Caco-2 (cell line): ENCODE results near the gene IL12RB2. TPM values are rescaled to one million over a fixed set of nuclear protein-coding genes. Genes with fewer than 3 reads are reported as not detected.

Source experiments
- BruUV-seq: library from RNA; stranded (reverse); fragments of 400-500 nt; replicated peaks from 2 replicates; lab custom pipeline; 2021; lab: Mats Ljungman, UMichigan
- CTCF ChIA-PET: fragments of 300-600 bp; sonication (Branson Sonifier 250); formaldehyde crosslinking; loops from one replicate; lab custom pipeline; 2022; ENCODE audit warnings: antibody characterized with exemption; lab: Charles Lee
- POLR2A ChIA-PET: fragments of 300-600 bp; sonication (Branson Sonifier 250); formaldehyde crosslinking; loops from one replicate; lab custom pipeline; 2022; ENCODE audit warnings: antibody characterized with exemption; lab: Charles Lee
- DNase-seq, 2 experiments: peaks; one replicate each; pipeline versions ENCODE4 v3.0.0 to v3.0.0-alpha.2; 2020 to 2022
- H3K27me3 ChIP-seq: replicated peaks from 2 replicates; pipeline ENCODE4 v1.6.0; 2011; ENCODE audit warnings: low read length; ENCODE audit not compliant: control insufficient read depth, insufficient read depth
- H3K36me3 ChIP-seq: 2 replicates; pipeline ENCODE4 v1.5.1; 2011; ENCODE audit warnings: low read length; ENCODE audit not compliant: control insufficient read depth, insufficient read depth
- H3K4me1 ChIP-seq: fragments of 250-450 bp; sonication (Bioruptor Pico); 2 replicates; pipeline ENCODE4 v1.5.1; 2020; ENCODE audit warnings: mild to moderate bottlenecking
- H3K4me3 ChIP-seq: 2 replicates; pipeline ENCODE4 v1.5.1; 2011; ENCODE audit warnings: low read depth, mild to moderate bottlenecking, control low read depth, low read length
- H3K9me3 ChIP-seq: fragments of 250-450 bp; sonication (Bioruptor Pico); 2 replicates; pipeline ENCODE4 v1.5.1; 2020; ENCODE audit warnings: mild to moderate bottlenecking, moderate library complexity
- H3K27ac Mint-ChIP-seq: one replicate; pipeline ENCODE4 v1.8.0; 2022; ENCODE audit warnings: mixed read lengths; ENCODE audit not compliant: unreplicated experiment
- H3K27me3 Mint-ChIP-seq: one replicate; pipeline ENCODE4 v1.8.0; 2022; ENCODE audit warnings: mixed read lengths; ENCODE audit not compliant: insufficient read depth, unreplicated experiment
- H3K36me3 Mint-ChIP-seq: one replicate; pipeline ENCODE4 v1.8.0; 2022; ENCODE audit warnings: mild to moderate bottlenecking, mixed read lengths; ENCODE audit not compliant: insufficient read depth, unreplicated experiment
- H3K4me1 Mint-ChIP-seq: one replicate; pipeline ENCODE4 v1.8.0; 2022; ENCODE audit warnings: low read depth, mixed read lengths; ENCODE audit not compliant: unreplicated experiment
- H3K4me3 Mint-ChIP-seq: one replicate; pipeline ENCODE4 v1.8.0; 2022; ENCODE audit warnings: mild to moderate bottlenecking, moderate library complexity, mixed read lengths; ENCODE audit not compliant: unreplicated experiment
- H3K9me3 Mint-ChIP-seq: one replicate; pipeline ENCODE4 v1.8.0; 2022; ENCODE audit warnings: mixed read lengths; ENCODE audit not compliant: unreplicated experiment
- CTCF ChIP-seq, 2 experiments: fragments of 200-600 bp in 1 of 2; IDR thresholded peaks; 1 replicate in 1 of 2; 2 replicates in 1 of 2; pipeline versions ENCODE4 v1.5.1 to v1.8.0; 2011 to 2022; ENCODE audit warnings: antibody characterized with exemption in 1 of 2, control low read depth in 1 of 2, inconsistent platforms in 1 of 2, low read depth in 1 of 2, low read length in 1 of 2, mild to moderate bottlenecking in 1 of 2, moderate library complexity in 1 of 2; ENCODE audit not compliant: insufficient read depth in 1 of 2, severe bottlenecking in 1 of 2, unreplicated experiment in 1 of 2
- intact Hi-C: fragments of 100-400 bp; cut with micrococcal nuclease; formaldehyde crosslinking; loops from one replicate; pipeline ENCODE4 v1.10.0; 2022; ENCODE audit not compliant: unreplicated experiment
- total RNA-seq: library from RNA; stranded (reverse); gene quantifications from 2 replicates; pipeline ENCODE4 v1.2.3, GENCODE V29; 2022

Gene IL12RB2
- total RNA-seq, 1 experiment from 2014 or later = 0.54 TPM

DNA sequence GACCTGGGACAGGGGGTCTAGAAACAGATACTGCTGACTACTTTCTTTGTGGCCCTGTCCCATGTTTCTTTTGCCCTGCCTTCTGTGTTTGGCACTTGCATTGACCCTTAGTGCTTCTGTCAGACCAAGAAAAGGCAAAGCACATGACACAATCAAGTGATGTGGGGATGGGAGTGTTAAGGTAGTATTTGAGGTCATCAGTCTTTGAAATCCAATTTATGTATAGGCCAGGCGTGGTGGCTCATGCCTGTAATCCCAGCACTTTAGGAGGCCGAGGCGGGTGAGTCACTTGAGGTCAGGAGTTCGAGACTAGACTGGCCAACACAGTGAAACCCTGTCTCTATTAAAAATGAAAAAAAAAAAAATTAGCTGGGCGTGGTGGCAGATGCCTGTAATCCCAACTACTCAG lies 96.5 kb downstream of the IL12RB2 start:
- DNase-seq = no peak
- Histone ChIP-seq H3K27me3 (no peaks in the 10 kb centered on the region), H3K9me3 (no peaks in the 10 kb centered on the region), H3K4me3 (no peak overlapping the region), H3K36me3 (no peaks in the 10 kb centered on the region), H3K4me1 (no peaks in the 10 kb centered on the region)
- TF ChIP-seq CTCF (IDR thresholded peaks at IDR 0.05; ENCODE audit: insufficient read depth in 1 of 2, low read depth in 1 of 2, low read length in 1 of 2, severe bottlenecking in 1 of 2, unreplicated experiment in 1 of 2) = no peak
- H3K27me3 Mint-ChIP-seq = no peaks in the 10 kb centered on the region
- H3K4me1 Mint-ChIP-seq = no peaks in the 10 kb centered on the region
- CTCF ChIA-PET = no interaction called here
- no peaks in the 10 kb centered on the region for H3K9me3 Mint-ChIP-seq
- peaks cover 28% of the 10 kb centered on the region for H3K36me3 Mint-ChIP-seq
- BruUV-seq = no TSS peak
- intact Hi-C loops = no loop called here
- no peak overlapping the region for H3K27ac Mint-ChIP-seq
- POLR2A ChIA-PET = no interaction called here
- H3K4me3 Mint-ChIP-seq = no peak overlapping the region

- Mint-ChIP-seq H3K36me3 (peaks cover 38% of the 10 kb centered on the region), H3K27ac (no peak overlapping the region), H3K4me3 (no peak overlapping the region), H3K4me1 (no peaks in the 10 kb centered on the region), H3K27me3 (no peaks in the 10 kb centered on the region), H3K9me3 (no peaks in the 10 kb centered on the region)
- H3K4me1 ChIP-seq = no peaks in the 10 kb centered on the region
- no peak overlapping the region for H3K4me3 ChIP-seq
- BruUV-seq = no TSS peak
- ChIA-PET CTCF (no interaction called here), POLR2A (no interaction called here)
- H3K9me3 ChIP-seq = no peaks in the 10 kb centered on the region
- no peak for TF ChIP-seq CTCF (IDR thresholded peaks at IDR 0.05; ENCODE audit: insufficient read depth in 1 of 2, low read depth in 1 of 2, low read length in 1 of 2, severe bottlenecking in 1 of 2, unreplicated experiment in 1 of 2)
- H3K36me3 ChIP-seq = no peaks in the 10 kb centered on the region
- H3K27me3 ChIP-seq = no peaks in the 10 kb centered on the region
- DNase-seq = no peak
- intact Hi-C loops = loop anchor here (5.0 kb wide), 1 partner anchor 58 kb away; no protein-coding TSS in a partner anchor
Measured at GRCh38 chr1:67405473-67406245, 98.0 kb downstream of the IL12RB2 start.

- H3K9me3 ChIP-seq = no peaks in the 10 kb centered on the region
- ChIA-PET POLR2A (no interaction called here), CTCF (no interaction called here)
- DNase-seq = no peak
- H3K4me1 ChIP-seq = no peaks in the 10 kb centered on the region
- peaks cover 48% of the 10 kb centered on the region for H3K36me3 Mint-ChIP-seq
- H3K4me3 ChIP-seq = no peak overlapping the region
- H3K27me3 ChIP-seq = no peaks in the 10 kb centered on the region
- H3K9me3 Mint-ChIP-seq = no peaks in the 10 kb centered on the region
- no peak overlapping the region for H3K27ac Mint-ChIP-seq
- intact Hi-C loops = loop anchor here (5.0 kb wide), 1 partner anchor 60 kb away; no protein-coding TSS in a partner anchor
- BruUV-seq = no TSS peak
- H3K4me1 Mint-ChIP-seq = no peaks in the 10 kb centered on the region
- no peak overlapping the region for H3K4me3 Mint-ChIP-seq
- H3K36me3 ChIP-seq = no peaks in the 10 kb centered on the region
- no peak for TF ChIP-seq CTCF (IDR thresholded peaks at IDR 0.05; ENCODE audit: insufficient read depth in 1 of 2, low read depth in 1 of 2, low read length in 1 of 2, severe bottlenecking in 1 of 2, unreplicated experiment in 1 of 2)
- H3K27me3 Mint-ChIP-seq = no peaks in the 10 kb centered on the region
Measured at GRCh38 chr1:67407498-67407897, 99.8 kb downstream of the IL12RB2 start.
